Measurements from ENCODE around the gene MYOCD. TPM values are rescaled to one million over a fixed set of nuclear protein-coding genes. Genes with fewer than 3 reads are reported as not detected.

The MYOCD gene
- total RNA-seq, 4 donors from 2014 or later: 0.29 to 1.9 (median 0.98) TPM

- intact Hi-C loops (cut with DNase I): no loop called here
- no peak overlapping the region for H3K27ac ChIP-seq
Measured at GRCh38 chr17:12656354-12656753, 9.3 kb upstream of the MYOCD start.

GRCh38 chr17:12659500-12659899 is 6.2 kb upstream of the MYOCD start:
- no peaks in the 10 kb centered on the region for H3K4me1 ChIP-seq

More at GRCh38 chr17:12656354-12656753, 9.3 kb upstream of the MYOCD start:
- Histone ChIP-seq H3K27me3 (no peaks in the 10 kb centered on the region), H3K4me3 (replicated peaks in 1 of 3) (no peak overlapping the region), H3K4me1 (no peaks in the 10 kb centered on the region), H3K36me3 (no peaks in the 10 kb centered on the region), H3K9me3 (no peaks in the 10 kb centered on the region)
- 84 to 85% methylated on average over 2 of the region's 2 CpGs for WGBS, 2 donors
- DNase-seq: no peak
- no peak for TF ChIP-seq POLR2A (IDR thresholded peaks at IDR 0.05)
- no peak for TF ChIP-seq CTCF (IDR thresholded peaks at IDR 0.05)

GRCh38 chr17:12664252-12664651 is 1.4 kb upstream of the MYOCD start:
- TF ChIP-seq POLR2A (IDR thresholded peaks at IDR 0.05) (no peak), CTCF (IDR thresholded peaks at IDR 0.05) (no peak)
- 75 to 79% methylated on average over 11 of the region's 11 CpGs for WGBS, 2 donors
- intact Hi-C loops (cut with DNase I): loop anchor here (10.0 kb wide), 2 partner anchors 119 to 319 kb away; no protein-coding TSS in a partner anchor
- Histone ChIP-seq H3K4me3 (replicated peaks in 1 of 3) (no peak overlapping the region), H3K27me3 (peaks cover 3% of the 10 kb centered on the region), H3K36me3 (no peaks in the 10 kb centered on the region), H3K4me1 (peaks cover 3 to 10% of the 10 kb centered on the region in 2 donors), H3K9me3 (no peaks in the 10 kb centered on the region), H3K27ac (no peak overlapping the region)
- no peak for DNase-seq

More at GRCh38 chr17:12659500-12659899, 6.2 kb upstream of the MYOCD start:
- Histone ChIP-seq H3K27me3 (peaks cover 3% of the 10 kb centered on the region), H3K9me3 (no peaks in the 10 kb centered on the region), H3K4me3 (replicated peaks in 1 of 3) (no peak overlapping the region), H3K27ac (no peak overlapping the region), H3K36me3 (no peaks in the 10 kb centered on the region)
- 92 to 94% methylated on average over 1 of the region's 1 CpG for WGBS, 2 donors
- intact Hi-C loops (cut with DNase I): no loop called here
- DNase-seq: no peak
- no peak for TF ChIP-seq POLR2A (IDR thresholded peaks at IDR 0.05)
- no peak for TF ChIP-seq CTCF (IDR thresholded peaks at IDR 0.05)

GRCh38 chr17:12664894-12665262 is 812 bp upstream of the MYOCD start:
- Histone ChIP-seq H3K4me1 (peaks cover 3 to 10% of the 10 kb centered on the region in 2 donors), H3K9me3 (no peaks in the 10 kb centered on the region), H3K4me3 (replicated peaks in 1 of 3) (peak overlapping the region; percentile 14 to 41 (median 19)), H3K27ac (no peak overlapping the region), H3K27me3 (peaks cover 3% of the 10 kb centered on the region), H3K36me3 (no peaks in the 10 kb centered on the region)
- DNase-seq: no peak
- intact Hi-C loops (cut with DNase I): loop anchor here (5.0 to 10.0 kb wide), 3 partner anchors 120 to 408 kb away; no protein-coding TSS in a partner anchor
- WGBS, 2 donors: 5 to 10% methylated on average over 11 of the region's 11 CpGs
- TF ChIP-seq POLR2A (IDR thresholded peaks at IDR 0.05): no peak
- TF ChIP-seq CTCF (IDR thresholded peaks at IDR 0.05): no peak

GRCh38 chr17:12666718-12667117 is 1.0 kb downstream of the MYOCD start:
- H3K36me3 ChIP-seq: no peaks in the 10 kb centered on the region
- no peak for DNase-seq
- no peak overlapping the region for H3K27ac ChIP-seq
- no peaks in the 10 kb centered on the region for H3K9me3 ChIP-seq
- H3K4me3 ChIP-seq (replicated peaks in 1 of 3): no peak overlapping the region
- peaks cover 3 to 10% of the 10 kb centered on the region in 2 donors for H3K4me1 ChIP-seq
- peaks cover 3% of the 10 kb centered on the region for H3K27me3 ChIP-seq
- WGBS, 2 donors: 57 to 60% methylated on average over 6 of the region's 6 CpGs
- intact Hi-C loops (cut with DNase I): loop anchor here (5.0 to 10.0 kb wide), 3 partner anchors 122 to 409 kb away; no protein-coding TSS in a partner anchor
- no peak for TF ChIP-seq CTCF (IDR thresholded peaks at IDR 0.05)
- no peak for TF ChIP-seq POLR2A (IDR thresholded peaks at IDR 0.05)
